Vagina (tissue), 2 donors: ENCODE data around the gene NKX1-2.

Experiments used
- POLR2A ChIP-seq, 2 donors: fragments of 450-650 bp; IDR thresholded peaks; one replicate each; pipeline ENCODE4 v1.6.1; 2017; ENCODE audit warnings: antibody characterized with exemption in 2 of 2, mild to moderate bottlenecking in 2 of 2, moderate library complexity in 2 of 2
- POLR2AphosphoS5 ChIP-seq, 2 donors: sonication (generic); formaldehyde crosslinking; IDR thresholded peaks; one replicate each; pipeline ENCODE4 v1.9.0; 2017; ENCODE audit warnings: antibody characterized with exemption in 2 of 2, mild to moderate bottlenecking in 2 of 2, low read depth in 1 of 2; ENCODE audit not compliant: insufficient read depth in 1 of 2
- TF ChIP-seq, protein P1 (sequence below), 3 experiments: fragments of 450-650 bp in 2 of 3; fragments of 200-600 bp in 1 of 3; sonication (generic) in 1 of 3; IDR thresholded peaks; one replicate each; pipeline ENCODE4 v1.5.1; 2017 to 2019; ENCODE audit warnings: antibody characterized with exemption in 3 of 3, mild to moderate bottlenecking in 2 of 3, moderate library complexity in 2 of 3

DNA sequence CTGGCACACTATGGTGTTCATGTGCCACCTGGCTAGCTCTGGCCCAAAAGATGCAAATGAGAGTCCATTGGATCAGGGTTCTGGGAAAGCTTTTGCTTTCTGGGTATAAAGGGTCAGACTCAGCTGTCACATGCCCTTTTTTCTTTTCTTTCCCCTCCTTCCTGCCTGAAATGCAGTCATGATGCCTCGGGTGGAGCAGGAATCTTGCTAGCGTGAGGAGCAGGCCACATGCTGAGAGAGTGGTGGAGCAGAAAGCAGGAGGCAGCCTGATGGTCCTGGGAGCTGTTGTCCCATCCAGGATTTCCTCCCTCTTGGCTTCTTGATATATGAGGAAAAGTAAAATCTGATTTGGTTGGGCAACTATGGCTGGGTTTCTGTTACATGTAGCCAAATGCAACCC lies 9.1 kb upstream of the NKX1-2 start:
- TF ChIP-seq POLR2A (IDR thresholded peaks at IDR 0.05) (no peak), POLR2AphosphoS5 (IDR thresholded peaks at IDR 0.05; ENCODE audit: insufficient read depth in 1 of 2, low read depth in 1 of 2) (no peak)
- TF ChIP-seq, protein P1, sequence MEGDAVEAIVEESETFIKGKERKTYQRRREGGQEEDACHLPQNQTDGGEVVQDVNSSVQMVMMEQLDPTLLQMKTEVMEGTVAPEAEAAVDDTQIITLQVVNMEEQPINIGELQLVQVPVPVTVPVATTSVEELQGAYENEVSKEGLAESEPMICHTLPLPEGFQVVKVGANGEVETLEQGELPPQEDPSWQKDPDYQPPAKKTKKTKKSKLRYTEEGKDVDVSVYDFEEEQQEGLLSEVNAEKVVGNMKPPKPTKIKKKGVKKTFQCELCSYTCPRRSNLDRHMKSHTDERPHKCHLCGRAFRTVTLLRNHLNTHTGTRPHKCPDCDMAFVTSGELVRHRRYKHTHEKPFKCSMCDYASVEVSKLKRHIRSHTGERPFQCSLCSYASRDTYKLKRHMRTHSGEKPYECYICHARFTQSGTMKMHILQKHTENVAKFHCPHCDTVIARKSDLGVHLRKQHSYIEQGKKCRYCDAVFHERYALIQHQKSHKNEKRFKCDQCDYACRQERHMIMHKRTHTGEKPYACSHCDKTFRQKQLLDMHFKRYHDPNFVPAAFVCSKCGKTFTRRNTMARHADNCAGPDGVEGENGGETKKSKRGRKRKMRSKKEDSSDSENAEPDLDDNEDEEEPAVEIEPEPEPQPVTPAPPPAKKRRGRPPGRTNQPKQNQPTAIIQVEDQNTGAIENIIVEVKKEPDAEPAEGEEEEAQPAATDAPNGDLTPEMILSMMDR (IDR thresholded peaks at IDR 0.05), result no peak
